ENCODE data around the gene LTK.

Gene LTK

DNA sequence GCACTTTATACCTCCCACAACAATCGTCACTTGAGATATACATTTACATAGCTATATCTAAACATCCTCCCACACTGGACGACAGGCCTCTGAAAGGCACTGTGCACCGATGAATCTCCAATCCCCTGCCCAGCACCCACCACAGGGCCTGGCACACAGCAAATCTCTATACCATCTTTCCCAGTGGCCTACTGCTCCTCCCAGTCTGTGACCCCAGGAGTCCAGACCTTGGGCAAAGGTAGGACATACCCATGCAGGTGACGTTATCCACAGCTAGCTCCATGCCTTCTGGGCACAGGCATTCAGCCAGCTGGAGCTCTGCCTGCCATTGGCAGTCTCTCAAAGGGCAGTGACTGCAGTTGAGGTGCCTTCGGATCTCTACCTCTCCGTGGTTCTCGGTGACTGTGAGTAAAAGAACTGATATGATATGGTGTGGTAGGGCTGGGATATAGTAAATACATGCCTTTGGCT lies 5.8 kb downstream of the LTK start:
- H3K4me1 ChIP-seq (ENCODE audit: control insufficient read depth, insufficient read depth, low read length, unreplicated experiment) = peaks cover 3% of the 10 kb centered on the region
- no peaks in the 10 kb centered on the region for H3K79me2 ChIP-seq (ENCODE audit: control insufficient read depth, insufficient read depth, low read length, unreplicated experiment)
- H3K36me3 ChIP-seq (ENCODE audit: insufficient read depth, low read length) = no peaks in the 10 kb centered on the region
- H2AFZ ChIP-seq (ENCODE audit: low read length, unreplicated experiment) = no peak overlapping the region
- peaks cover 33% of the 10 kb centered on the region for H3K27me3 ChIP-seq (ENCODE audit: insufficient read depth, low read length)
- no peak overlapping the region for H3K4me3 ChIP-seq (ENCODE audit: low read depth, low read length)
- H3K27ac ChIP-seq (ENCODE audit: low read depth, low read length) = no peak overlapping the region

DNA sequence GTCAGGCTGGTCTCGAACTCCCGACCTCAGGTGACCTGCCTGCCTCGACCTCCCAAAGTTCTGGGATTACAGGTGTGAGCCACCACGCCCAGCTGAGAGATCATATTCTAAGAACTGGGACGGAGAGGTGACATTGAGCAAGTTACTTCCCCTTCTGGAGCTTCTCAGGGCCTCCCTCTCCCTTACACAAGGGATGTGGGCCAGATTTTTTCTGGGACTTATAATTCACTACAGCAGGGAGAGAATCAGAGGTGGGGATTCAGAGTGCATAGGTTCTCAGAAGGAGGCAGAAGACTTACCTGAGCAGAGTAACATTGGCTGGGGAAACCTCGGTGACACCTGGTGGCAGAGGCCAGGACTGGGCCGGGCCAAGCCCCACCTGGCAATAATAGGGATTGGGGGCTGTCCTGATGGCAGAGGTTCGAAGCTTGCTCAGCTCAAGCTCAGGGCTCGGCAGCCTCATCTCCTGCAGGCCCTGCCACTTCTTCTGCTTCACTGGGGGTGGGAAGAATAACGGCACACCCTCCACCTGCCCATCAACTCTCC lies 6.8 kb downstream of the LTK start:
- no peak overlapping the region for H3K4me3 ChIP-seq (ENCODE audit: low read depth, low read length)
- no peaks in the 10 kb centered on the region for H3K79me2 ChIP-seq (ENCODE audit: control insufficient read depth, insufficient read depth, low read length, unreplicated experiment)
- H3K27ac ChIP-seq (ENCODE audit: low read depth, low read length) = no peak overlapping the region
- no peak overlapping the region for H2AFZ ChIP-seq (ENCODE audit: low read length, unreplicated experiment)
- H3K4me1 ChIP-seq (ENCODE audit: control insufficient read depth, insufficient read depth, low read length, unreplicated experiment) = no peaks in the 10 kb centered on the region
- H3K36me3 ChIP-seq (ENCODE audit: insufficient read depth, low read length) = no peaks in the 10 kb centered on the region
- peaks cover 33% of the 10 kb centered on the region for H3K27me3 ChIP-seq (ENCODE audit: insufficient read depth, low read length)

DNA sequence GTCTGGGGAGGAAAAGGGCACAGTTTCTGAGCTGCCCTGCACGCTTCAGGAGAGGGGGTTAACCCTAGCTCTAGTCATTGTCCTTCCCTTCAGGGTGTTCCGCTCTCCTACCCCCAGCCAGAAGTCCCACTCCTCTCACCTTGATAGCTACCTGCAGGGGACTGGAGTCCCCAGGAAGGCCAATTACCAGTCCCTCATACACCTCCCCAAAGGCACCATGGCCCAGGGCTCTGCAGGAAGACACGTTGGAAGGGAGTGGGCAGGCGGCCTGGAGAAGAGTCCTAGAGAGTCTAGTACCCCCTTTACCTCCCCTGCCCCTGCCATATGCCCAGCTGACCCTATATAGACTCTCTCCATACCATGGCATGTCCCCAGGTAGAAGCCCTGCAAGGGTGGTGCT lies 7.9 kb downstream of the LTK start:
- Histone ChIP-seq H3K27me3 (ENCODE audit: insufficient read depth, low read length) (peaks cover 31% of the 10 kb centered on the region), H3K79me2 (ENCODE audit: control insufficient read depth, insufficient read depth, low read length, unreplicated experiment) (no peaks in the 10 kb centered on the region), H3K27ac (ENCODE audit: low read depth, low read length) (no peak overlapping the region), H3K36me3 (ENCODE audit: insufficient read depth, low read length) (no peaks in the 10 kb centered on the region), H2AFZ (ENCODE audit: low read length, unreplicated experiment) (no peak overlapping the region), H3K4me1 (ENCODE audit: control insufficient read depth, insufficient read depth, low read length, unreplicated experiment) (peaks cover 6% of the 10 kb centered on the region), H3K4me3 (ENCODE audit: low read depth, low read length) (no peak overlapping the region)

DNA sequence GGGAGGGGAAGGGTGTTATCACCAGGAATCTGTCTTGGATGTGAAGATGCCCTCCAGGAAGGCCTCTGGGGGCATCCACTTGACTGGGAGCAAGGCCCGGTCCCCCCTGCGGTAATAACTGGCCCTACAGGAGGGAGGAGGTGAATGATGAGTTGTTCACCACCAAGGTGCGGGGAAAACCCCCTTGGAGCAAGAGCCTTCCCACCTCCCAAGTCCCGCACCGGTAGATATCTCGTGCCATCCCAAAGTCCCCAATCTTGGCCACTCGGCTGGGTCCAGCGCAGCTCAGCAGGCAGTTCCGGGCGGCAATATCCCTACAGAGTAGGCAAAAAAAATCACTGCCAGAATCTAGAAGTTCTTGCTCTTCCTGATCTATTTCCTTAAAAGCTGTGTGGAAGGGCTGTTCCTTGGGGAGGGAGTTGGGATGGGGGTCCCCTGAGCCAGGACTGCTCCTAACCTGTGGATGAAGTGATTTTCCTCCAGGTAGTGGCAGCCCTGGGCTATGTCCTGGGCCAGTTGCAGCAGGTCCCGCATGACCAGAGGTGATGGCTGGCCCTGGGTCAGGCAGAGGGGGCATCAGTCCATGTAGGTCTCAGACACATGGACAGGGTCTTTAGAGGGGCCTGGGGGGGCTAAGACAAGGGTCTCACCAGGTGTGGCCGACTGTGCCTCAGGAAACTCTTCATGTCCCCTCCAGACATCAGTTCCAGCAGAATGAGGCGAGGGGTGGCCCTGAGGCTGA lies 8.7 kb downstream of the LTK start:
- Histone ChIP-seq H3K36me3 (ENCODE audit: insufficient read depth, low read length) (no peaks in the 10 kb centered on the region), H3K4me1 (ENCODE audit: control insufficient read depth, insufficient read depth, low read length, unreplicated experiment) (peaks cover 6% of the 10 kb centered on the region), H3K4me3 (ENCODE audit: low read depth, low read length) (no peak overlapping the region), H3K27me3 (ENCODE audit: insufficient read depth, low read length) (peaks cover 28% of the 10 kb centered on the region), H3K27ac (ENCODE audit: low read depth, low read length) (no peak overlapping the region), H2AFZ (ENCODE audit: low read length, unreplicated experiment) (no peak overlapping the region), H3K79me2 (ENCODE audit: control insufficient read depth, insufficient read depth, low read length, unreplicated experiment) (no peaks in the 10 kb centered on the region)

DNA sequence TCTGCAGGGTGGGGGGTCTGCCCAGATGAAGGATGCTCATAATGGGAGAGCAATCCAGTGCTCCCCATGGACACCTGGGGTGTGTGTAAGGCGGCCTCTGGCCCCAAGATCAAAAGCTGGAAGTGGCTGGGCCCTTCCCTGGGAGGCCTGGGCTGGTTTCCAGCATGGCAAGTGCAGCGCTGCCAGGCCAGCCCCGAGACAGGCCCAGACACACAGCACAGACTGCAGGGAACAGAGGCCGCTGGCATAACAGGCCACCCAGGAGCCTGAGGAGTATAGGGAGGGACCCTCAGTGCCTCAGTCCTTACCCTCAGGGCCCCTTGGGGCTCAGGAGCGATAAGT lies 10.0 kb downstream of the LTK start:
- Histone ChIP-seq H3K4me1 (ENCODE audit: control insufficient read depth, insufficient read depth, low read length, unreplicated experiment) (peaks cover 6% of the 10 kb centered on the region), H2AFZ (ENCODE audit: low read length, unreplicated experiment) (no peak overlapping the region), H3K27me3 (ENCODE audit: insufficient read depth, low read length) (peaks cover 28% of the 10 kb centered on the region), H3K36me3 (ENCODE audit: insufficient read depth, low read length) (no peaks in the 10 kb centered on the region), H3K27ac (ENCODE audit: low read depth, low read length) (no peak overlapping the region), H3K4me3 (ENCODE audit: low read depth, low read length) (no peak overlapping the region), H3K79me2 (ENCODE audit: control insufficient read depth, insufficient read depth, low read length, unreplicated experiment) (no peaks in the 10 kb centered on the region)

DNA sequence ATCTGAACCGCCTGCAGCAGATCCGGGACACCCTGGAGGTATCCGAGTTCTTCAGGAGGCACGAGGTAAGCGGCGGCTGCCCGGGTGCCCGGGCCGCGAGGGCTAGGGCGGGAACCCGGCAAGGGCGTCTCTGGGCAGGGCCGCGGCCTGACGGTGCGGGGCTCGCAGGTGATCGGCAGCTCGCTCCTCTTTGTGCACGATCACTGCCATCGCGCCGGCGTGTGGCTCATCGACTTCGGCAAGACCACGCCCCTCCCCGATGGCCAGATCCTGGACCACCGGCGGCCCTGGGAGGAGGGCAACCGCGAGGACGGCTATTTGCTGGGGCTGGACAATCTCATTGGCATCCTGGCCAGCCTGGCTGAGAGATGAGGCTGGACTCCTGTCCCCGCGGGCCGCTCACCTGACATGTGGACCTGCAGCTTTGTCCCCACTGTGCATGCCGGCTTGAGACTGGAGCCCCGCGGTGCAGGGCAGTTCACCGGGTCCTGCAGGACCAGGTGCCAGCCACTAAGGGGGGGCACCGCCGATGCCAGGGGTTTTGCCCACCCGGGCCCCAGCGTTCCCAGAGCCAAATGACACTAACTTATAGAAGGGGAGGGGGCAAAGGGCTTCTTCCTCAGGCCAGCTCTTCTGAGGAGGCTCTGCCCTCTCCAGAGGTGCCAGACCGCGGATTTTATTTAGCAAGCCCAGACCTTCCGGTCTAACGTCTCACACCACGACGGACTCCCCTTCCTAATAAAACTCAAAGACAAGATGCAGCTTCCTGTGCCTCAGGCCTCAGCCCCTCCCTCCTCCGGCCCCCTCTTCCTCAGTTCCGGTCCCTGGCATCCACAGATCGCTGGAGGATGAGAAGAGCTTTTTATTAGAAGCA lies 10.6 kb downstream of the LTK start:
- Histone ChIP-seq H3K79me2 (ENCODE audit: control insufficient read depth, insufficient read depth, low read length, unreplicated experiment) (no peaks in the 10 kb centered on the region), H3K4me1 (ENCODE audit: control insufficient read depth, insufficient read depth, low read length, unreplicated experiment) (peaks cover 6% of the 10 kb centered on the region), H3K36me3 (ENCODE audit: insufficient read depth, low read length) (no peaks in the 10 kb centered on the region), H2AFZ (ENCODE audit: low read length, unreplicated experiment) (no peak overlapping the region), H3K27ac (ENCODE audit: low read depth, low read length) (no peak overlapping the region), H3K27me3 (ENCODE audit: insufficient read depth, low read length) (peaks cover 28% of the 10 kb centered on the region), H3K4me3 (ENCODE audit: low read depth, low read length) (peak overlapping the region; percentile 29; the same call in 1 of the 2 replicates)

DNA sequence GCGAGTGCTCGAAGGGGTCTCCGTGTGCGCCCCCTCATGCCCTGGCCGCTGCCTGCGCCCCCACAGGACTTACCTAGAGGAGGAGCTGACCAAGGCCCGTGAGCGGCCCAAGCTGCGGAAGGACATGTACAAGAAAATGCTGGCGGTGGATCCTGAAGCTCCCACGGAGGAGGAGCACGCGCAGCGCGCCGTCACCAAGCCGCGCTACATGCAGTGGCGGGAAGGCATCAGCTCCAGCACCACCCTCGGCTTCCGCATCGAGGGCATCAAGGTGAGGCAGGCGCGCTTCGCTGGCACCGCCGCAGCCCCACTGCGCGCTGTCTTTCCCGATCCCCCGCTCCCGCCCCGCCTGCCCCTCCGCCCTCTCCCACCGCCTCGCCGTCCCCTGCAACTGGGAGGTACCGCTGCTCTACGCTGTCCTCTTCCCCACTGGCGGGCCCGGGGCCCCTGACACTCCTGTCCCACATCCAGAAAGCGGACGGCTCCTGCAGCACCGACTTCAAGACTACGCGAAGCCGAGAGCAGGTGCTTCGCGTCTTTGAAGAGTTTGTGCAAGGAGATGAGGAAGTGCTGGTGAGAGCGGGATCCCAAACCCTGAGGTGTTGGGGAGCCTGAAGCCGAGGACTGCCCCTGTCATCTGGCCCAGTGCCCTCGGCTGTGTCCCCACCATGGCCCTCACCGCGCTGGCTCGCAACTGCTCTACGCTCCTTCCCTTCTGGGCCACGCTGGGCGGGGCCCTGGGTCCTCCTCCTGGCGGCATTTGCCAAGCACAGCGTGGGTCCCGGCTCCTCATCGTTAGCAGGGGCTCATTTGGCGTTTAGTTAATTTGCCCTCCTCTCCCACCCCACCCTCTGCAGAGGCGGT lies 11.5 kb downstream of the LTK start:
- Histone ChIP-seq H3K4me1 (ENCODE audit: control insufficient read depth, insufficient read depth, low read length, unreplicated experiment) (peaks cover 6% of the 10 kb centered on the region), H3K27ac (ENCODE audit: low read depth, low read length) (no peak overlapping the region), H3K4me3 (ENCODE audit: low read depth, low read length) (peak overlapping the region; percentile 46; the same call in 1 of the 2 replicates), H3K36me3 (ENCODE audit: insufficient read depth, low read length) (no peaks in the 10 kb centered on the region), H3K27me3 (ENCODE audit: insufficient read depth, low read length) (peaks cover 28% of the 10 kb centered on the region), H3K79me2 (ENCODE audit: control insufficient read depth, insufficient read depth, low read length, unreplicated experiment) (no peaks in the 10 kb centered on the region), H2AFZ (ENCODE audit: low read length, unreplicated experiment) (no peak overlapping the region)

DNA sequence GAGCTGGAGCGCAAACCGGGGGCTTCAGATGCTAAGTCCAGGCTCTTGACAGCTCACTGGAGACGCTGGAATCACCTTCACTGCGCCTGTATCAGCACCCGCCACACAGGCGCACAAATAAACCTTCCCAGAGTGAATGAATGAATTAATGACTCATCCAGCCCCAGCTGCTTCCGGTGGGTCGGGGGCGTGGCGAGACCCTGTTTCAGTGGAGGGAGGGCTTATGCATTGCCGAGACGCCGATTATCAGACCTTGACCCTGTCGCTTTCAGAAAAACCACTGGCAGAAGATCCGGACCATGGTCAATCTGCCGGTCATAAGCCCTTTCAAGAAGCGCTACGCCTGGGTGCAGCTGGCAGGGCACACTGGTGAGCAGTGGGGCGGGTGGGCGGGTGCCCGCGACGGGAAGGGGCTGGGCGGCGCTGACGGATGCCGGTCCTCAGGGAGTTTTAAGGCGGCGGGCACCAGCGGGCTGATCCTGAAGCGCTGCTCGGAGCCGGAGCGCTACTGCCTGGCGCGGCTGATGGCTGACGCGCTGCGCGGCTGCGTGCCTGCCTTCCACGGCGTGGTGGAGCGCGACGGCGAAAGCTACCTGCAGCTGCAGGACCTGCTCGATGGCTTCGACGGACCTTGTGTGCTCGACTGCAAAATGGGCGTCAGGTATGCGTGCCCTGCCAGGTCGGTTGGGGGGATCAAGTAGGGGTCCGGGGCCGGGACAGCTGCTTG lies 12.3 kb downstream of the LTK start:
- Histone ChIP-seq H3K79me2 (ENCODE audit: control insufficient read depth, insufficient read depth, low read length, unreplicated experiment) (no peaks in the 10 kb centered on the region), H3K27ac (ENCODE audit: low read depth, low read length) (no peak overlapping the region), H3K4me1 (ENCODE audit: control insufficient read depth, insufficient read depth, low read length, unreplicated experiment) (peaks cover 6% of the 10 kb centered on the region), H2AFZ (ENCODE audit: low read length, unreplicated experiment) (no peak overlapping the region), H3K36me3 (ENCODE audit: insufficient read depth, low read length) (no peaks in the 10 kb centered on the region), H3K27me3 (ENCODE audit: insufficient read depth, low read length) (peaks cover 28% of the 10 kb centered on the region), H3K4me3 (ENCODE audit: low read depth, low read length) (0 out of 2 replicates have a peak overlapping the region, but pooled peaks have one; percentile 46)

DNA sequence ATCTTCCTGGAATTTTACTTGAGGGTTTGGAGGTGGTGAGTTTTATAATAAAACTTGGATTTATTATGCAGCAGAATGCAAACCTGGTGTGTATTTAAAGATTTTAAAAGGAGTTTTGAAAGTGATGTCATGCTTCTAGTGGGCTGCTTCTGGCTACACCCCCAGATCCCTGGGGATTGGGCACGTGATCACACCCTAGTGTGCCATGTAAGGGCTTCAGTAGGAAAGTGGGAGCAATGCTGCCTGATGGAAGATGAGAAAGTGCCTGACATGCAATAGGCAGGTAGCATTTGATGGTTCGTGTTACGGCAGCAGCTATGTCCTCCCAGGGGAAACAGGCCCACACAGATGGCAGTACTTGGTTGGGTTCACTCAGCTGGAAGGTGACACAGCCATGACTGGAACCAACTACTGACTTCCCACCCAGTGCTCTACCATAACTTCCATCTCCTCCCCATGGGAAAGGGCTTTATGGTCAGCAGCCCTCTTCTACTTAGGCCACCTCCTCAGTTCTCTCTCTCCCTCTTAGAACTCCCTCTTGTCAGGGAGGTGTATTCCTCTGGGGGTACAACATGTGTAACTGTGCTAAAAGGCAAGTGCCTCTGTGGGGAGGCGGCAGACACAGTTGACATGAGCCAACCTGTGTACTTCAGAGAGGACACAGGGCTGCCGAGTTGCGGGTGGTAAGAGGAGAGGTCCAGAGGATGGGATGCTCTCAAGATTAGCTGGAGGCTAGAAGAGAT lies 14.3 kb downstream of the LTK start:
- H3K27ac ChIP-seq (ENCODE audit: low read depth, low read length) = no peak overlapping the region
- H3K36me3 ChIP-seq (ENCODE audit: insufficient read depth, low read length) = no peaks in the 10 kb centered on the region
- peaks cover 6% of the 10 kb centered on the region for H3K4me1 ChIP-seq (ENCODE audit: control insufficient read depth, insufficient read depth, low read length, unreplicated experiment)
- H3K27me3 ChIP-seq (ENCODE audit: insufficient read depth, low read length) = peaks cover 40% of the 10 kb centered on the region
- H3K4me3 ChIP-seq (ENCODE audit: low read depth, low read length) = no peak overlapping the region
- H3K79me2 ChIP-seq (ENCODE audit: control insufficient read depth, insufficient read depth, low read length, unreplicated experiment) = no peaks in the 10 kb centered on the region
- no peak overlapping the region for H2AFZ ChIP-seq (ENCODE audit: low read length, unreplicated experiment)
